GM19438 (cell line): Measurements from ENCODE around the gene GSTP1.
A peak's percentile ranks its signal among the peaks of the same experiment; 100 is the strongest.
"Not testable (repeated sequence)": the region's sequence is repeated elsewhere in the genome, so short reads cannot be mapped to it uniquely, and the experiment has no call there.

Experiments
- ATAC-seq: cut with Tn5 transposase; IDR thresholded peaks from one replicate; pipeline ENCODE4 v1.9.1; 2021; ENCODE audit warnings: low read depth; ENCODE audit not compliant: unreplicated experiment

GSTP1 gene

GRCh38 chr11:67583247-67584204, at the start of gene GSTP1:
GSTP1 (plus strand) TSS chr11:67583812; CDS start chr11:67583844, 32 bp downstream.
- ATAC-seq, result peak; percentile 61

DNA sequence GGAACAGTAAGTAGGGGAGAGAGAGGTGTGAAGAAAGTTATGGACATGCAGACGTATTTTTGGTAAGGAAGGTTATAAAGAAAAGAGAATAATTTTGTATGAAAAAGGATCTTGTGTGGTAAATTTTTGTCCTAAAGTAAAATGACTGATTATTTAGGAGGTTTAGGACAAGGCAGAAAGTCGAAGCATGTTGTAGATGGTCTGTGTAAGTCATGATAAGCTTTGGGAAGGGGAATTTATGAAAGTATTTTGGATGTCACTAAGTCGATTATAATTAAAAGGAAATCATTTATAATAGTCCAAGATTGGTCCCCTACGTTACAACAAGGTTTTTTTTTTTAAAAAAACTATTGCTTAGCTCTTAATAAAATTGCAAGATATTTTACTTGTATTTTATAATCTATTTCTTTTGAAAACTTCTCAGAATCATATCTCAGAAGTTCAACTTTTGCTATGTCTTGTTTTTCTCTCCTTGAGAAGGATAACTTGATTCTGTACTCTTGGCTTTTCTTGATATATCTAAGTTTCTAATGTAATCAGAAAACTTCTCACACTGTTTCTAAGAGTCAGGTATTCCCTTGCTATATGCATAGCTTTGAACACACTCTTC, 49.4 kb upstream of the GSTP1 start:
- ATAC-seq, result no peak

DNA sequence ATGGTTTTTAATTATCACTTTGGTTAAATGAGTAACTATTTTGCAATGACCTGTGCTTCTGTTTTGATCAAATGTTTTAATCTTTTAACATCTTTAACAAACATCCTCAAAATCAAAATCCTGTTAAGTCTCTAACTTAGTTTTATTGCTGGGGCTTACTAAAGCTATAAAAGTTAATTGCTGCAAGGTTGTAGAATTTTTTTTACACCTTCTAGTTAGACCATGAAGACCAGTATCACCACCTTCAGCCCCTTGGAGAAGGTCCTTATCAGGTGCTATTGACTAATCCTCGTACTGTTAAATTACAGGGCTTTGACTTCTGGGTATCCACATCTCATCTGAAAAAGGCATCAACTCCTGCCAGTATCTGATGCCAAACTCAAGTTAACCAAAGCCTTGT, 48.1 kb upstream of the GSTP1 start:
- ATAC-seq, result no peak

DNA sequence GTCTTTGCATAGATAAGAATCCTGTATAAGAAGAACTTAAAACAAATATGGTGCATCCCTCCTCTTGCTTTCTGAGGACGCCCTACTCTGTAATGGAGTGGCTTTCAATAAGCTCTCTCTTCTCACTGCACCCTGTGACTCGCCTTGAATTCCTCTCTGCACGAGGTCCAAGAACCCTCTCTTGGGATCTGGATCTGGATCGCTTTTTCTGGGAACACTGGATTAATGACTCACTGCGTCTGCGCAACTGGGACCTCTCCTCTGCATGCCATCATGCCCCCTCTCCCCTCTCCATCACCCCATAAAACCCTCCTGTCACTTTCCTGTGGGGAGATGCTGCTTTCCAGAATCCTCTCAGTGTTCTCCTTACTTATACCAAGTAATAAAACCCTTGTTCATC, 45.3 kb upstream of the GSTP1 start:
- no peak for ATAC-seq

DNA sequence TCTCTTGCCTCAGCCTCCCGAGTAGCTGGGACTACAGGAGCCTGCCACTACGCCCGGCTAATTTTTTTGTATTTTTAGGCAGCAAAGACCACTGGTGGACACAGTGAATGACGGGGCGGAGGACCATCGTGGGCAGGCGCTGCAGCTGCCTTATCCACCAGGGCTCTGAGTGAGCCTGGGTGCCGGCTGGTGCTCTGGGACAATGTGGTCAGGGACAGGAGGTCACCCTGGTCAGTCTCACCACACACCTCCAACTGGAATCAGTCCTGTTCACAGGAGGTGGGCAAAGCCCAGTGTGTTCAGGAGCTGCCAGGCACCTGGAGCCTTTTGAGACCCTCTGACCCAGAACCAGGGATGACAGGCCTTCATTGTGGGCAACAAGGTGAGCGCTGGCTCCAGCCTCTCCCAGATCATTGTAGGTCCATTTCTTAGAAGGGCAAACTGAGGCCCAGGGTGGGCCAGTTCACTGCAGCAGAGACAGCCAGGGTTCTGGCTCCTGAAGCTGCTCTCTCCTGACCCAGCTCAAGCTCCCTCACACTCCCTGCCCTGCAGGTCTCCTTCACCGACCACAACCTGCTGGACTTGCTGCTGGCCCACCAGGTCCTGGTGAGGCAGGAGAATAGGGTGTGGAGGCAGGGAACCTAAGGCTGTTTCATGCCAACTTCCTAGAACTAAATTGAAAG, 44.6 kb upstream of the GSTP1 start:
- ATAC-seq, result no peak

DNA sequence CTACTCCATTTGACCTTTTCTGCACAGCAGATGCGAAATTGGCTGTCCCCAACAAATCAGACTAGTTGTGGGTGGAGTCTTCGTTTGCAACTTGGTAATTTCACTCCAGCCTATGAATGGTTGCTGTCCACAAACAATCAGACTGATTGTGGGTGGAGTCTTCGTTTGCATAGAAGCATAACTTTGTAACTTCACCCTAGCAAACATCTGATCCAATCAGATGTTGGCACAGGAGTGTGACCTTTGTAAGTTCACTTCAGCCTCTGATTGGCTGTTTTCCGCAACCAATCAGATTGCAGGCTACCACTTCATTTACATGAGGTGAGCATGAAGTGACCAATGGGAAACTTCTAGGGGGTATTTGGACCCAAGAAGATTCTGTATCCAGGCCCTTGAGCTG, 44.1 kb upstream of the GSTP1 start:
- ATAC-seq, result no peak

DNA sequence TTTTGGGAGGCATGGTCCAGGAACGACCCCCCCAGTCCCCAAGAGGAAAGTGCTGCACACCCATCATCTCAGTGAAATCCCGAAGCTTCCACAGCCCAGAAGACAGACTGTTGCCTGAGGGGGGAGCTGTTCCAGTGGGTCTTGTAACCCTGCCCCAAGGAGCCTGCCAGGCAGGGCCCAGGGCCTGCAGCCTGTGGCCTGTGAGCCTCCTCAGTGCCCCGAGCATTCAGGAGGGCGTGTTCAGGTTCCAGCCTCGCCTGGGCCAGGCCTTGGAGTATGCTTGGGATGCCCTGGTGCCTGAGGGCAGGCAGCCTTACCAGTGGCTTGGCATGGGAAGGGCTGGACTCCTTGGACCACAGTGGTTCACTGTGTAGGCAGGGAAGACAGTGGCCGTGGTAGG, 42.4 kb upstream of the GSTP1 start:
- no peak for ATAC-seq

GRCh38 chr11:67542169-67542568, 41.4 kb upstream of the GSTP1 start:
- no peak for ATAC-seq

DNA sequence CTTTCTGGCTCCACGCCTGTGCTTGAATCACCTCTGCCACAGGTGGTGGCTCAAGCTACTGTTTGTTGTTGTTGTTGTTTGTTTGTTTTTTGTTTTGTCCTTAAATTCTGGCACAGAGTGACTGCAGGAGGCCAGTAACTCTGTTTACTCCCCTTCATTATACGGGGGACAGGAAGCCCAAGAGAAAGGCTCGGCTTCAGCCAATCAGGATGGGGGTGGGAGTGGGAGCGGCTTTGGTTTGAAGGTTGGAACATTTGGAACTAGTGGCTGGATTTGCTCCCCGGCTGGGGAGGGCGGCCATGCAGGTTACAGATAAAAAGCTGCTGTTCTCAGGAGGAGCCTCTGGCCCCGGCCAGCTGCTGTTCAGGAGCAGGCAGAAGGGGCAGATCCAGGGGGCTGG, 40.6 kb upstream of the GSTP1 start:
- ATAC-seq, result no peak

- ATAC-seq, result no peak
Measured at GRCh38 chr11:67543585-67543984, 40.0 kb upstream of the GSTP1 start.

DNA sequence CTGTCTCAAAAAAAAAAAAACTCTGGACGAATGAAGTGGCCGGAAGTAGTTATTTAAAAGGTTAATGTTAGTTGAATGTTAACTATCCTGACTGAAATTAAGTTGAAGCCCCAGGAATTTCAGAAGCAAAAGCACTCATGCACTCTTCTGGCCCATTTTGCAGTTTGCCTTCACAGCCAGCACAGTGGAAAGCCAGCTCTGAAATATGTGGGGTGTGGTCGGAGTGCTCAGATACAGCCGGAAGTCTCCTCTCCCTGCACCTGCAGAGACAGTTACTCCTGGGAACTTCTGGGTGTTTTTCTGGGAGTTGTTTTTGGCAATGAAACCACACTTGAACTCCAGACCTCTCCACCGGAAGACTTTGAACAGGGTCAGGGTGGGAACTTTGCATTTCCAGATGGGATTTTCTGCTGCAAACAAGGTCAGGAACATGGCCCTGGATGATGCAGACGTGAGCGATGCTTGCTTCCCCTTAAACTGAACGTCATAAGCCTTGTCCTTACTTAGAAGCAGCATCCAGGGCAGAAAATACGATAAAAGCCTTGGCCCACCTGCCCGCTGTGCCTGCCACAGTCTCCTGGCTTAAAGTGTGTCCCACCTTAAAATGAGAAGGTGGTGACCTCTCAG, 38.9 kb upstream of the GSTP1 start:
- no peak for ATAC-seq

DNA sequence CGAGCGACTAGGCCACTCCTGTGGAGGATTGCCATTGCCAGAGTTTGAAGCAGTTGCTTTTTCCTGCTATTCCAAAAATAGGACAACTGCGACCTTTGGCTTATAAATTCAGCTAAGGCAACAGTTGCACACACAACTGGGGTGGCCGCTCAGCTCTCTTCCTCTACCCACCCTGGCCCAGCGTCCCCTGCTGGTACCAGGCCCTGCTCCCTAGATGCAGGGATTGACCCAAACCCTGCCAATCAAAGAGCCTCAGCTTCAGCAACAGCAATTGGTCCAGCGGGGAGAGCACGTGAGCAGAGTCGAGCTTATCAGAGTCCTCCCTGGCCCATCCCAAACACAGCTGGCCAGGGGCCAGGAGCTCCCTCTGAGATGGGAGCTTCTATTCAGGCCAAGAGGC, 38.3 kb upstream of the GSTP1 start:
- no peak for ATAC-seq

DNA sequence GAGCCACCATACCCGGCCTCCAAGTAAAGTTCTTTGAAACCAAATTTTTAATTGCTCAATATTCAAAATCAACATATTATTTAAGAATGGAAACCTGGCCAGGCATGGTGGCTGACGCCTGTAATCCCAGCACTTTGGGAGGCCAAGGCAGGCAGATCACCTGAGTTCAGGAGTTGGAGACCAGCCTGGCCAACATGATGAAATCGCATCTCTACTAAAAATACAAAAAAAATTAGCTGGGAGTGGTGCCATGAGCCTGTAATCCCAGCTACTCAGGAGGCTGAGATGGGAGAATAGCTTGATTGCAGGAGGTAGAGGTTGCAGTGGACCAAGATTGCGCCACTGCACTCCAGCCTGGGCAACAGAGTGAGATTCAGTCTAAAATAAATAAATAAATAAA, 35.5 kb upstream of the GSTP1 start:
- ATAC-seq, result not testable (repeated sequence)

GRCh38 chr11:67548555-67549110, 35.0 kb upstream of the GSTP1 start:
- no peak for ATAC-seq

DNA sequence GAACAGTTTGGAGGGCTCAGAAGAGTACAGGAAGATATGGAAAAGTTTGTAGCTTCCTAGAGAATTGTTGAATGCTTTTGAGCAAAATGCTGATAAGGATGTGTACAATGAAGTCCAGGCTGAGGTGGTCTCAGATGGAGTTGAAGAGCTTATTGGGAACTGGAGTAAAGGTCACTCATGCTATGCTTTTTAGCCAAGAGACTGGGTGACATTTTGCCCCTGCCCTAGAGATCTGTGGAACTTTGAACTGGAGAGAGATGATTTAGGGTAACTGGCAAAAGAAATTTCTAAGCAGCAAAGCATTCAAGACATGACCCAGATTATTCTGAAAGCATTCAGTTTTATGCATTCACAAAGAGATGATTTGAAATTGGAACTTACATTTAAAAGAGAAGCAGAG, 32.5 kb upstream of the GSTP1 start:
- ATAC-seq, result no peak

DNA sequence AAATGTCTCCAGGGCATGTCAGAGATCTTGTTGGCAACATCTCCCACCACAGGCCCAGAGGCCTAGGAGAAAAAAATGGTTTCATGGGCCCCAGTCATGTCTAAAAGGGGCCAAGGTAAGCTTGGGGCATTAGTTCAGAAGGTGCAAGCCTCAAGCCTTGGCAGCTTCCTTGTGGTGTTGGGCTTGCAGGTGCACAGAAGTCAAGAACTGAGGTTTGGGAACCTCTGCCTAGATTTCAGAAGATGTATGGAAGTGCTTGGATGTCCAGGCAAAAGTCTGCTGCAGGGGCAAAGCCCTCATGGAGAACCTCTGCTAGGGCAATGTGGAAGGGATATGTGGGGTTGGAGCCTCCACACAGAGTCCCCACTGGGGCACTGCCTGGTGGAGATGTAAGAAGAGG, 31.9 kb upstream of the GSTP1 start:
- not testable (repeated sequence) for ATAC-seq

DNA sequence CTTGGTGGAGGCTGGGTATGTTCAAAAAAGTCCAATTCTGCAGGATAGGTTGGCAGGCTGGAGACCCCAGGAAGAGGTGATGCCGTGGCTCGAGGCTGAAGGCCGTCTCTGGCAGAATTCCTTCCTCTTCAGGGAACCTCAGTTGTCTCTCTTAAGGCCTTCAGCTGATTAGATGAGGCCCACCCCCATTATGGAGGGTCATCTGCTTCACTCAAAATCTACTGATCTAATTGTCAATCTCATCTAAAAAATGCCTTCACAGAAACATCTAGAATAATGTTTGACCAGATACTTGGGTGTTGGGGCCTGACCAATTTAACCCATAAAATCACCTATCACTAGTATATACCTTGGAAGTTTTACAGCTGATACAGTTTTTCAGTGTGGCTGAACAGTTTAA, 27.4 kb upstream of the GSTP1 start:
- ATAC-seq, result no peak

GRCh38 chr11:67558084-67558772, 25.4 kb upstream of the GSTP1 start:
- ATAC-seq, result no peak

GRCh38 chr11:67561971-67562619, 21.5 kb upstream of the GSTP1 start:
- peak; percentile 47 for ATAC-seq
